Calu3 (cell line): ENCODE results near the gene OR2T1. TPM values are rescaled to one million over a fixed set of nuclear protein-coding genes. Genes with fewer than 3 reads are reported as not detected.
"Not testable (repeated sequence)": the region's sequence is repeated elsewhere in the genome, so short reads cannot be mapped to it uniquely, and the experiment has no call there.

Experiments used
- BruUV-seq: library from RNA; stranded (reverse); fragments of 400-500 nt; replicated peaks from 2 replicates; lab custom pipeline; 2021; lab: Mats Ljungman, UMichigan
- CTCF ChIA-PET: fragments of 300-600 bp; sonication (Branson Sonifier 250); formaldehyde crosslinking; loops from one replicate; lab custom pipeline; 2022; ENCODE audit warnings: antibody characterized with exemption; lab: Charles Lee
- DNase-seq: peaks from one replicate; pipeline ENCODE4 v3.0.0; 2022
- H3K27ac Mint-ChIP-seq: one replicate; pipeline ENCODE4 v1.8.0; 2022; ENCODE audit warnings: mixed read lengths; ENCODE audit not compliant: unreplicated experiment
- H3K27me3 Mint-ChIP-seq: one replicate; pipeline ENCODE4 v1.8.0; 2022; ENCODE audit warnings: mixed read lengths; ENCODE audit not compliant: unreplicated experiment
- H3K36me3 Mint-ChIP-seq: one replicate; pipeline ENCODE4 v1.8.0; 2022; ENCODE audit warnings: mild to moderate bottlenecking, moderate library complexity, mixed read lengths; ENCODE audit not compliant: insufficient read depth, unreplicated experiment
- H3K4me1 Mint-ChIP-seq: one replicate; pipeline ENCODE4 v1.8.0; 2022; ENCODE audit warnings: mild to moderate bottlenecking, low read depth, mixed read lengths; ENCODE audit not compliant: unreplicated experiment
- H3K4me3 Mint-ChIP-seq: one replicate; pipeline ENCODE4 v1.8.0; 2022; ENCODE audit warnings: mild to moderate bottlenecking, low read depth, moderate library complexity, mixed read lengths; ENCODE audit not compliant: unreplicated experiment
- H3K9me3 Mint-ChIP-seq: one replicate; pipeline ENCODE4 v1.8.0; 2022; ENCODE audit warnings: low read depth, mixed read lengths; ENCODE audit not compliant: unreplicated experiment
- intact Hi-C: fragments of 100-400 bp; cut with micrococcal nuclease; formaldehyde crosslinking; loops from one replicate; pipeline ENCODE4 v1.10.0; 2022; ENCODE audit not compliant: unreplicated experiment
- total RNA-seq: library from RNA; stranded (reverse); gene quantifications from 2 replicates; pipeline ENCODE4 v1.2.3, GENCODE V29; 2022

OR2T1 gene
- total RNA-seq, 1 experiment from 2014 or later = not detected

- intact Hi-C loops, DNase-seq, H3K9me3 Mint-ChIP-seq: not testable (repeated sequence)
These were observed 45.7 kb downstream of the OR2T1 start for GRCh38 chr1:248448409-248449074.

GRCh38 chr1:248449821-248450465, 47.1 kb downstream of the OR2T1 start:
- H3K4me1 Mint-ChIP-seq, intact Hi-C loops, BruUV-seq, DNase-seq, CTCF ChIA-PET, H3K4me3 Mint-ChIP-seq, H3K9me3 Mint-ChIP-seq, H3K27me3 Mint-ChIP-seq, H3K27ac Mint-ChIP-seq, H3K36me3 Mint-ChIP-seq: not testable (repeated sequence)

More at GRCh38 chr1:248448409-248449074, 45.7 kb downstream of the OR2T1 start:
- BruUV-seq, H3K4me3 Mint-ChIP-seq, H3K27ac Mint-ChIP-seq, CTCF ChIA-PET, H3K4me1 Mint-ChIP-seq, H3K27me3 Mint-ChIP-seq, H3K36me3 Mint-ChIP-seq: not testable (repeated sequence)

- DNase-seq, H3K27ac Mint-ChIP-seq, BruUV-seq, H3K4me1 Mint-ChIP-seq, H3K36me3 Mint-ChIP-seq, CTCF ChIA-PET, H3K27me3 Mint-ChIP-seq, H3K9me3 Mint-ChIP-seq, intact Hi-C loops, H3K4me3 Mint-ChIP-seq: not testable (repeated sequence)
These were observed 47.8 kb downstream of the OR2T1 start for GRCh38 chr1:248450466-248451145.

GRCh38 chr1:248453619-248454018, 50.8 kb downstream of the OR2T1 start:
- H3K27me3 Mint-ChIP-seq, H3K27ac Mint-ChIP-seq, intact Hi-C loops, H3K4me3 Mint-ChIP-seq, BruUV-seq, CTCF ChIA-PET, H3K4me1 Mint-ChIP-seq, H3K36me3 Mint-ChIP-seq, H3K9me3 Mint-ChIP-seq, DNase-seq: not testable (repeated sequence)

- BruUV-seq, H3K9me3 Mint-ChIP-seq, H3K4me1 Mint-ChIP-seq, H3K4me3 Mint-ChIP-seq, H3K36me3 Mint-ChIP-seq, CTCF ChIA-PET, H3K27me3 Mint-ChIP-seq, DNase-seq, H3K27ac Mint-ChIP-seq, intact Hi-C loops: not testable (repeated sequence)
These were observed 52.2 kb downstream of the OR2T1 start for GRCh38 chr1:248455045-248455444.

- H3K36me3 Mint-ChIP-seq, DNase-seq, H3K4me3 Mint-ChIP-seq, H3K27me3 Mint-ChIP-seq, H3K9me3 Mint-ChIP-seq, H3K27ac Mint-ChIP-seq, intact Hi-C loops, H3K4me1 Mint-ChIP-seq, BruUV-seq, CTCF ChIA-PET: not testable (repeated sequence)
These were observed 53.8 kb downstream of the OR2T1 start for GRCh38 chr1:248456635-248457034.

Other genes with a start within 250 kb of the OR2T1 start
- gene OR2M2, start 228.2 kb upstream of the OR2T1 start, total RNA-seq = not detected in 2 replicates
- not detected in 2 replicates for gene OR2M3, start 205.8 kb upstream of the OR2T1 start, total RNA-seq
- not detected in 2 replicates for gene OR2M4, start 171.6 kb upstream of the OR2T1 start, total RNA-seq
- gene OR2T33, start 125.1 kb upstream of the OR2T1 start, total RNA-seq = not detected in 2 replicates
- gene OR2T12, start 99.6 kb upstream of the OR2T1 start, total RNA-seq = not detected in 2 replicates
- gene OR2M7, start 78.5 kb upstream of the OR2T1 start, total RNA-seq = not detected in 2 replicates
- not detected in 2 replicates for gene OR14C36, start 54.3 kb upstream of the OR2T1 start, total RNA-seq
- gene OR2T4, start 41.4 kb upstream of the OR2T1 start, total RNA-seq = not detected in 2 replicates
- gene OR2T6, start 27.3 kb upstream of the OR2T1 start, total RNA-seq = not detected in 2 replicates
- gene OR2T2, start 42.6 kb downstream of the OR2T1 start, total RNA-seq = not detected in 2 replicates
- gene OR2T3, start 70.3 kb downstream of the OR2T1 start, total RNA-seq = not detected in 2 replicates
- not detected in 2 replicates for gene OR2T5, start 85.5 kb downstream of the OR2T1 start, total RNA-seq
- not detected in 2 replicates for gene OR2G6, start 105.0 kb downstream of the OR2T1 start, total RNA-seq
- not detected in 2 replicates for gene OR2T29, start 159.7 kb downstream of the OR2T1 start, total RNA-seq
- not detected in 2 replicates for gene OR2T34, start 171.7 kb downstream of the OR2T1 start, total RNA-seq
- not detected in 2 replicates for gene OR2T10, start 194.7 kb downstream of the OR2T1 start, total RNA-seq
- gene OR2T11, start 232.0 kb downstream of the OR2T1 start, total RNA-seq = not detected in 2 replicates
- gene OR2T35, start 242.2 kb downstream of the OR2T1 start, total RNA-seq = not detected in 2 replicates